Prostate gland (tissue), 2 donors: ENCODE results near the gene CKAP5.

Experiments
- CTCF ChIP-seq, 4 experiments: fragments of 200-600 bp in 2 of 4; fragments of 450-650 bp in 2 of 4; sonication (generic) in 2 of 4; IDR thresholded peaks; 1 replicate in 3 of 4; 2 replicates in 1 of 4; pipeline ENCODE4 v1.5.1; 2016 to 2019; ENCODE audit warnings: antibody characterized with exemption in 4 of 4, mild to moderate bottlenecking in 2 of 4, moderate library complexity in 2 of 4
- POLR2A ChIP-seq: fragments of 450-650 bp; IDR thresholded peaks from one replicate; pipeline ENCODE4 v1.6.1; 2016; ENCODE audit warnings: antibody characterized with exemption, mild to moderate bottlenecking
- POLR2AphosphoS5 ChIP-seq: sonication (generic); formaldehyde crosslinking; IDR thresholded peaks from one replicate; pipeline ENCODE4 v1.6.1; 2017; ENCODE audit warnings: antibody characterized with exemption

DNA sequence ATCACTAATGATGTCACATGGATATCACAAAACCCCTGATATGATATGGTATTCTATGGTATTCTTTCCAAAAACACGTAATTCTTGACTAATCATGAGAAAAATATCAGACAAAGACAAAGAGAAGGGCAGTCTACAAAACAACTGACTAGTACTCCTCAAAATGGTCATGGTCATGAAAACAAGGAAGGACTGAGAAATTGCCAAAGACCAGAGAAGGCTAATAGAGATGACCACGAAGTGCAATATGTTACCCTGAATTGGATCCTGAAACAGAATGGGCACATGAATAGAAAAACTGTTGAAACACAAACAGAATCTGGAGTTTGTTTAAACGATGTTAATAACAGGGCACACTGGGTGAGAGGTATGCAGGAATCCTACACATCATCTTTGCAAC, 10.2 kb downstream of the CKAP5 start:
- TF ChIP-seq CTCF (IDR thresholded peaks at IDR 0.05) (no peak), POLR2A (no peak), POLR2AphosphoS5 (no peak)
